ENCODE measurements around the gene CSGALNACT2.
"Not testable (repeated sequence)": the region's sequence is repeated elsewhere in the genome, so short reads cannot be mapped to it uniquely, and the experiment has no call there.

DNA sequence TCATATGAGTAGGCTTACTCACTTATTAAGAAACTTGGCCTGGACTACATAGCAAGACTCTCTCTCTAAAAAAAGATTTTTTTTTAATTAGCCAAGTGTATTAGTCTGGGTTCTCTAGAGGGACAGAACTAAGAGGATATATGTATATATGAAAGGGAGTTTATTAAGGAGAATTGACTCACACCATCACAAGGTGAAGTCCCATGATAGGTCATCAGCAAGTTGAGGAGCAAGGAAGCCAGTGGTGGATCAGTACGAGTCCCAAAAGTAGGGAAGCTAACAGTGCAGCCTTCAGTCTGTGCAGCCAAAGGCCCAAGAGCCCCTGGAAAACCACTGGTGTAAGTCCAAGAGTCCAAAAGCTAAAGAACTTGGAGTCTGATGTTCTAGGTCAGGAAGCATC lies 7.7 kb downstream of the CSGALNACT2 start:
- TF ChIP-seq, protein P1, sequence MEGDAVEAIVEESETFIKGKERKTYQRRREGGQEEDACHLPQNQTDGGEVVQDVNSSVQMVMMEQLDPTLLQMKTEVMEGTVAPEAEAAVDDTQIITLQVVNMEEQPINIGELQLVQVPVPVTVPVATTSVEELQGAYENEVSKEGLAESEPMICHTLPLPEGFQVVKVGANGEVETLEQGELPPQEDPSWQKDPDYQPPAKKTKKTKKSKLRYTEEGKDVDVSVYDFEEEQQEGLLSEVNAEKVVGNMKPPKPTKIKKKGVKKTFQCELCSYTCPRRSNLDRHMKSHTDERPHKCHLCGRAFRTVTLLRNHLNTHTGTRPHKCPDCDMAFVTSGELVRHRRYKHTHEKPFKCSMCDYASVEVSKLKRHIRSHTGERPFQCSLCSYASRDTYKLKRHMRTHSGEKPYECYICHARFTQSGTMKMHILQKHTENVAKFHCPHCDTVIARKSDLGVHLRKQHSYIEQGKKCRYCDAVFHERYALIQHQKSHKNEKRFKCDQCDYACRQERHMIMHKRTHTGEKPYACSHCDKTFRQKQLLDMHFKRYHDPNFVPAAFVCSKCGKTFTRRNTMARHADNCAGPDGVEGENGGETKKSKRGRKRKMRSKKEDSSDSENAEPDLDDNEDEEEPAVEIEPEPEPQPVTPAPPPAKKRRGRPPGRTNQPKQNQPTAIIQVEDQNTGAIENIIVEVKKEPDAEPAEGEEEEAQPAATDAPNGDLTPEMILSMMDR (conservative IDR thresholded peaks at IDR 0.05; ENCODE audit: low read depth, low read length) = not testable (repeated sequence)
- not testable (repeated sequence) for TF ChIP-seq EZH2phosphoT487 (IDR thresholded peaks at IDR 0.05; ENCODE audit: borderline replicate concordance, low read length); EZH2 (IDR thresholded peaks at IDR 0.05; ENCODE audit: low read length, unreplicated experiment)
